Neuronal stem cell (in vitro differentiated cells): Measurements from ENCODE around the gene PXMP2.

ENCODE experiments used
- DNase-seq: peaks from one replicate; pipeline ENCODE4 v3.0.0-alpha.2; 2013; ENCODE audit warnings: low spot score
- H2AFZ ChIP-seq: one replicate; pipeline ENCODE4 v1.6.1; 2013; ENCODE audit warnings: mild to moderate bottlenecking, low read length, inconsistent platforms
- H2AK5ac ChIP-seq: 2 replicates; pipeline ENCODE4 v1.6.1; 2013; ENCODE audit warnings: low read depth, mild to moderate bottlenecking, inconsistent platforms, low read length, moderate library complexity, mixed read lengths
- H2BK120ac ChIP-seq: 2 replicates; pipeline ENCODE4 v1.6.1; 2013; ENCODE audit warnings: low read depth, mild to moderate bottlenecking, inconsistent platforms, low read length, moderate library complexity, mixed read lengths
- H2BK12ac ChIP-seq: one replicate; pipeline ENCODE4 v1.6.1; 2013; ENCODE audit warnings: low read length, inconsistent platforms
- H2BK15ac ChIP-seq: 2 replicates; pipeline ENCODE4 v1.6.1; 2013; ENCODE audit warnings: mild to moderate bottlenecking, low read length, inconsistent platforms, mixed read lengths
- H2BK5ac ChIP-seq: one replicate; pipeline ENCODE4 v1.6.1; 2013; ENCODE audit warnings: inconsistent platforms, mild to moderate bottlenecking, low read length, moderate library complexity
- H3K14ac ChIP-seq: one replicate; pipeline ENCODE4 v1.6.1; 2013; ENCODE audit warnings: low read length, inconsistent platforms
- H3K18ac ChIP-seq: 2 replicates; pipeline ENCODE4 v1.6.1; 2013; ENCODE audit warnings: low read length, inconsistent platforms
- H3K23ac ChIP-seq: 2 replicates; pipeline ENCODE4 v1.6.1; 2013; ENCODE audit warnings: low read depth, mild to moderate bottlenecking, mixed read lengths, low read length, inconsistent platforms; ENCODE audit not compliant: poor library complexity
- H3K27ac ChIP-seq: replicated peaks from 3 replicates; pipeline ENCODE4 v1.5.1; 2013; ENCODE audit warnings: low read length, inconsistent platforms
- H3K27me3 ChIP-seq, 3 experiments: 2 replicates each; pipeline ENCODE4 v1.6.1; 2013; ENCODE audit warnings: low read length in 3 of 3, mild to moderate bottlenecking in 2 of 3, inconsistent platforms in 1 of 3, low read depth in 1 of 3, mixed read lengths in 1 of 3, moderate library complexity in 1 of 3; ENCODE audit not compliant: control insufficient read depth in 3 of 3, insufficient read depth in 3 of 3
- H3K36me3 ChIP-seq, 2 donors: replicated peaks in 1 of 2; 2 replicates each; pipeline ENCODE4 v1.6.1; 2013; ENCODE audit warnings: low read length in 2 of 2; ENCODE audit not compliant: control insufficient read depth in 2 of 2, insufficient read depth in 2 of 2
- H3K4ac ChIP-seq: 2 replicates; pipeline ENCODE4 v1.6.1; 2013; ENCODE audit warnings: inconsistent platforms, mild to moderate bottlenecking, low read length, moderate library complexity
- H3K4me1 ChIP-seq, 2 donors: 1 replicate in 1 of 2; 2 replicates in 1 of 2; pipeline ENCODE4 v1.6.1; 2013; ENCODE audit warnings: low read length in 2 of 2, low read depth in 1 of 2; ENCODE audit not compliant: control insufficient read depth in 2 of 2, insufficient read depth in 1 of 2
- H3K4me2 ChIP-seq: one replicate; pipeline ENCODE4 v1.6.1; 2013; ENCODE audit warnings: mild to moderate bottlenecking, low read length, inconsistent platforms; ENCODE audit not compliant: insufficient read depth, poor library complexity, severe bottlenecking
- H3K4me3 ChIP-seq, 2 donors: 2 replicates each; pipeline ENCODE4 v1.5.1; 2013; ENCODE audit warnings: low read length in 2 of 2, mild to moderate bottlenecking in 2 of 2, inconsistent platforms in 1 of 2, moderate library complexity in 1 of 2
- H3K79me1 ChIP-seq: one replicate; pipeline ENCODE4 v1.6.1; 2013; ENCODE audit warnings: low read depth, mild to moderate bottlenecking, inconsistent platforms, low read length, moderate library complexity
- H3K9ac ChIP-seq: one replicate; pipeline ENCODE4 v1.6.1; 2013; ENCODE audit warnings: mild to moderate bottlenecking, low read depth, low read length, inconsistent platforms; ENCODE audit not compliant: poor library complexity
- H3K9me3 ChIP-seq, 2 donors: replicated peaks in 1 of 2; 2 replicates each; pipeline versions ENCODE3 to v1.6.1; 2013; ENCODE audit warnings: low read length in 2 of 2, mild to moderate bottlenecking in 2 of 2, inconsistent platforms in 1 of 2, low read depth in 1 of 2, mixed read lengths in 1 of 2, moderate library complexity in 1 of 2; ENCODE audit not compliant: control insufficient read depth in 2 of 2, insufficient read depth in 1 of 2
- H4K8ac ChIP-seq: one replicate; pipeline ENCODE4 v1.6.1; 2013; ENCODE audit warnings: low read depth, mild to moderate bottlenecking, inconsistent platforms, low read length, moderate library complexity
- H4K91ac ChIP-seq: one replicate; pipeline ENCODE4 v1.6.1; 2013; ENCODE audit warnings: low read length, low read depth, mild to moderate bottlenecking, inconsistent platforms; ENCODE audit not compliant: poor library complexity
- WGBS, 2 donors: extraction: QIAGEN DNeasy Blood & Tissue Kit; methylation state at CpG; one replicate each; pipeline ENCODE4 v1.1.7; 2013; ENCODE audit warnings: missing lambda C conversion rate in 2 of 2, mixed read lengths in 1 of 2; ENCODE audit not compliant: insufficient read length in 2 of 2, insufficient replicate concordance in 1 of 2; ENCODE audit errors: extremely low coverage in 2 of 2; 5-methylcytosine and 5-hydroxymethylcytosine counted together

Gene PXMP2

DNA sequence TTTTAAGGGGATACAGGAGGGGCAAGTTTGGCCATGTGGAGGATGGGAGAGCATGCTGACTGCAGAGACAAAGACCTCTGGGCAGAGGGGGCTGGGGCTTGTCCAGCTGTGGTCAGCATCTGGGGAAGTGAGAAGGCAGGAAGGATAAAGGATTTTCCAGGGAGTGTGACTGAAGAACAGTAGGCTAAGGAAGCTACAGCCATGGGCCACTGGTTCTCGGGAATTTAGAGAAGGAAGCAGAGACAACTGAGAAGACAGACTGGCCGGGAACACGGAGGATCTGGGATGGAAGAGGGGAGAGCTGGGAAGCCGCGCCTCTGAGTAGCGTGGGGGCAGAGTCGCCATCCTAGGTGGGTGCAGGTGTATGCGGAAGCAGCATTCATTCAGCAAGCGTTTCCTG, 16.3 kb downstream of the PXMP2 start:
- Histone ChIP-seq H3K9ac (peak overlapping the region; percentile 16), H4K8ac (peak overlapping the region; percentile 31), H3K27me3 (no peaks in the 10 kb centered on the region), H3K79me1 (peaks cover 2% of the 10 kb centered on the region), H3K36me3 (peaks cover 15 to 68% of the 10 kb centered on the region in 2 donors), H3K9me3 (no peaks in the 10 kb centered on the region), H3K4me2 (no peak overlapping the region), H2AFZ (no peak overlapping the region), H4K91ac (no peak overlapping the region), H2BK12ac (no peak overlapping the region), H2AK5ac (no peak overlapping the region), H2BK120ac (no peak overlapping the region), H3K23ac (peak overlapping the region; percentile 60), H2BK5ac (no peak overlapping the region), H2BK15ac (no peak overlapping the region), H3K27ac (peak overlapping the region; percentile 22), H3K4me1 (peaks cover 0 to 2% of the 10 kb centered on the region in 2 donors), H3K18ac (peak overlapping the region; percentile 42), H3K4ac (no peak overlapping the region), H3K4me3 (no peak overlapping the region), H3K14ac (no peak overlapping the region)
- no CpG with 5 or more reads among the region's 9 CpGs for WGBS, 2 donors
- no peak for DNase-seq

- H4K8ac ChIP-seq = no peak overlapping the region
- H3K27me3 ChIP-seq = no peaks in the 10 kb centered on the region
- no peak overlapping the region for H2BK12ac ChIP-seq
- peaks cover 9 to 36% of the 10 kb centered on the region in 2 donors for H3K36me3 ChIP-seq
- no CpG with 5 or more reads among the region's 6 CpGs for WGBS, 2 donors
- H2AFZ ChIP-seq = no peak overlapping the region
- DNase-seq = no peak
- H3K4me2 ChIP-seq = no peak overlapping the region
- H3K4ac ChIP-seq = no peak overlapping the region
- no peak overlapping the region for H3K4me3 ChIP-seq
- no peak overlapping the region for H2AK5ac ChIP-seq
- no peak overlapping the region for H3K23ac ChIP-seq
- H3K9ac ChIP-seq = no peak overlapping the region
- no peak overlapping the region for H3K14ac ChIP-seq
- no peak overlapping the region for H2BK15ac ChIP-seq
- peaks cover 9% of the 10 kb centered on the region for H3K79me1 ChIP-seq
- H3K27ac ChIP-seq = no peak overlapping the region
- H2BK120ac ChIP-seq = no peak overlapping the region
- H4K91ac ChIP-seq = no peak overlapping the region
- H3K4me1 ChIP-seq = peaks cover 2% of the 10 kb centered on the region in 2 donors
- H3K9me3 ChIP-seq = no peaks in the 10 kb centered on the region
- no peak overlapping the region for H3K18ac ChIP-seq
- no peak overlapping the region for H2BK5ac ChIP-seq
Measured at GRCh38 chr12:132707241-132707640, 19.9 kb downstream of the PXMP2 start.

- Histone ChIP-seq H2AK5ac (no peak overlapping the region), H3K4me1 (peaks cover 2% of the 10 kb centered on the region in 2 donors), H3K79me1 (peaks cover 6% of the 10 kb centered on the region), H3K23ac (no peak overlapping the region), H2BK120ac (no peak overlapping the region), H3K36me3 (peaks cover 4 to 29% of the 10 kb centered on the region in 2 donors), H3K27me3 (no peaks in the 10 kb centered on the region), H3K18ac (no peak overlapping the region), H4K91ac (no peak overlapping the region), H2BK5ac (no peak overlapping the region), H3K9me3 (no peaks in the 10 kb centered on the region), H3K9ac (no peak overlapping the region), H2BK15ac (no peak overlapping the region), H4K8ac (no peak overlapping the region), H3K4ac (no peak overlapping the region), H2AFZ (no peak overlapping the region), H3K4me3 (no peak overlapping the region), H3K4me2 (no peak overlapping the region), H3K14ac (no peak overlapping the region), H2BK12ac (no peak overlapping the region), H3K27ac (no peak overlapping the region)
- DNase-seq = no peak
- no CpG with 5 or more reads among the region's 2 CpGs for whole genome bisulfite sequencing, 2 donors
Measured at GRCh38 chr12:132708150-132708549, 20.8 kb downstream of the PXMP2 start.

- H3K18ac ChIP-seq = peak overlapping the region; percentile 96
- peak overlapping the region; percentile 100 for H2AFZ ChIP-seq
- no peak overlapping the region for H2AK5ac ChIP-seq
- H2BK12ac ChIP-seq = no peak overlapping the region
- DNase-seq = no peak
- H2BK15ac ChIP-seq = peak overlapping the region; percentile 24
- no peak overlapping the region for H2BK120ac ChIP-seq
- no peaks in the 10 kb centered on the region for H3K27me3 ChIP-seq
- H3K4me3 ChIP-seq = peak overlapping the region; percentile 81 to 95
- peaks cover 0 to 2% of the 10 kb centered on the region in 2 donors for H3K9me3 ChIP-seq
- no peak overlapping the region for H4K91ac ChIP-seq
- H3K4me1 ChIP-seq = peaks cover 0 to 2% of the 10 kb centered on the region in 2 donors
- H3K79me1 ChIP-seq = peaks cover 6% of the 10 kb centered on the region
- no peak overlapping the region for H3K4ac ChIP-seq
- H3K14ac ChIP-seq = peak overlapping the region; percentile 39
- WGBS, 2 donors = no CpG with 5 or more reads among the region's 26 CpGs
- peak overlapping the region; percentile 94 for H3K9ac ChIP-seq
- H3K27ac ChIP-seq = peak overlapping the region; percentile 71
- no peak overlapping the region for H4K8ac ChIP-seq
- peak overlapping the region; percentile 69 for H3K4me2 ChIP-seq
- H3K23ac ChIP-seq = peak overlapping the region; percentile 99
- peaks cover 7 to 29% of the 10 kb centered on the region in 2 donors for H3K36me3 ChIP-seq
- H2BK5ac ChIP-seq = peak overlapping the region; percentile 62
Measured at GRCh38 chr12:132710043-132710404, 22.6 kb downstream of the PXMP2 start.
